ENCODE measurements around the gene ERGIC1. TPM values are rescaled to one million over a fixed set of nuclear protein-coding genes. Genes with fewer than 3 reads are reported as not detected.

ERGIC1 gene
- total RNA-seq, 1 experiment from 2014 or later: 77.0 TPM

DNA sequence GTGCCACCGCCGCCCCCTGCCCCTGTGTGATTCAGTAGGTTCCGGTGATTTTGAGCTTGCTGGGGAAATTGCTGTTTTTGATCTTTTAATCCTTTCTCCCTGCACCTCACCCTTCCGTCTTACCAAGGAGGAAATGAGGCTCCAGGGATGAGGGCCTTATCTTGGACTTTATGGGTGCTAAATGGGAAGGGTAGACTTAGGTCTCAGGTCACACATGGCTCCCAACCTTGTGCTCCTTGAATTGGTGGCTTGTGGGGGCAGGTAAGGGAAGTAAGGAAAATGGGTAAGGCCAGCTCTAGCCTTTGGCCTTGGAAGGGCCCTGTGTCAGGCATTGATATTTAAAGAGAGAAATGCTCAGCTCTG lies 1.9 kb downstream of the ERGIC1 start:
- no peaks in the 10 kb centered on the region for H3K9me3 Mint-ChIP-seq
- Histone ChIP-seq H3K9me3 (ENCODE audit: control insufficient read depth, low read depth, low read length) (no peaks in the 10 kb centered on the region), H2BK5ac (ENCODE audit: insufficient read length, low read length) (no peak overlapping the region), H3K4me1 (ENCODE audit: insufficient read depth, low read length) (peaks cover 7% of the 10 kb centered on the region; the same call in 1 of the 2 replicates), H4K8ac (replicated peaks; ENCODE audit: insufficient read length, low read depth, low read length) (no peak overlapping the region), H3K4ac (ENCODE audit: low read depth, low read length) (no peak overlapping the region), H3K14ac (ENCODE audit: insufficient read depth, low read length) (no peak overlapping the region; the same call in 1 of the 2 replicates), H2BK20ac (ENCODE audit: low read depth, low read length, poor library complexity, severe bottlenecking) (no peak overlapping the region), H3K23me2 (ENCODE audit: insufficient read length, low read depth, low read length, poor library complexity, severe bottlenecking) (no peaks in the 10 kb centered on the region), H2BK15ac (ENCODE audit: low read depth, low read length) (no peak overlapping the region), H4K91ac (ENCODE audit: insufficient read length, low read depth, low read length) (no peak overlapping the region), H3K79me2 (ENCODE audit: insufficient read depth, low read length) (peaks cover 20% of the 10 kb centered on the region; the same call in 1 of the 2 replicates), H3K27ac (ENCODE audit: insufficient read length, low read depth, low read length) (no peak overlapping the region), H3K18ac (ENCODE audit: insufficient read length, low read depth, low read length) (no peak overlapping the region), H2BK120ac (ENCODE audit: low read depth, low read length, poor library complexity, severe bottlenecking) (no peak overlapping the region), H4K5ac (ENCODE audit: insufficient read length, low read depth, low read length) (no peak overlapping the region), H3K9ac (ENCODE audit: extremely low read depth, insufficient read length, low read length) (peak overlapping the region; percentile 21), H3K79me1 (ENCODE audit: insufficient read depth, low read depth, low read length, poor library complexity, severe bottlenecking) (peaks cover 3% of the 10 kb centered on the region), H3K56ac (ENCODE audit: insufficient read length, low read depth, low read length) (no peak overlapping the region), H3K27me3 (ENCODE audit: insufficient read depth, low read length) (no peaks in the 10 kb centered on the region), H4K20me1 (ENCODE audit: control insufficient read depth, insufficient read depth, insufficient read length) (peaks cover 2% of the 10 kb centered on the region), H3K23ac (ENCODE audit: insufficient read length, low read depth, low read length) (no peak overlapping the region), H3T11ph (ENCODE audit: low read length) (no peak overlapping the region), H2AK5ac (ENCODE audit: insufficient read length, low read length) (no peak overlapping the region), H3K4me2 (ENCODE audit: insufficient read depth, insufficient read length, low read length) (no peak overlapping the region), H2AFZ (ENCODE audit: low read length) (no peak overlapping the region), H2BK12ac (ENCODE audit: insufficient read length, low read depth, low read length) (no peak overlapping the region)
- TF ChIP-seq, protein P1, sequence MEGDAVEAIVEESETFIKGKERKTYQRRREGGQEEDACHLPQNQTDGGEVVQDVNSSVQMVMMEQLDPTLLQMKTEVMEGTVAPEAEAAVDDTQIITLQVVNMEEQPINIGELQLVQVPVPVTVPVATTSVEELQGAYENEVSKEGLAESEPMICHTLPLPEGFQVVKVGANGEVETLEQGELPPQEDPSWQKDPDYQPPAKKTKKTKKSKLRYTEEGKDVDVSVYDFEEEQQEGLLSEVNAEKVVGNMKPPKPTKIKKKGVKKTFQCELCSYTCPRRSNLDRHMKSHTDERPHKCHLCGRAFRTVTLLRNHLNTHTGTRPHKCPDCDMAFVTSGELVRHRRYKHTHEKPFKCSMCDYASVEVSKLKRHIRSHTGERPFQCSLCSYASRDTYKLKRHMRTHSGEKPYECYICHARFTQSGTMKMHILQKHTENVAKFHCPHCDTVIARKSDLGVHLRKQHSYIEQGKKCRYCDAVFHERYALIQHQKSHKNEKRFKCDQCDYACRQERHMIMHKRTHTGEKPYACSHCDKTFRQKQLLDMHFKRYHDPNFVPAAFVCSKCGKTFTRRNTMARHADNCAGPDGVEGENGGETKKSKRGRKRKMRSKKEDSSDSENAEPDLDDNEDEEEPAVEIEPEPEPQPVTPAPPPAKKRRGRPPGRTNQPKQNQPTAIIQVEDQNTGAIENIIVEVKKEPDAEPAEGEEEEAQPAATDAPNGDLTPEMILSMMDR (conservative IDR thresholded peaks at IDR 0.05): no peak
- H3K4me3 Mint-ChIP-seq: peak overlapping the region; percentile 84 to 90
- peaks cover 6 to 11% (median 7%) of the 10 kb centered on the region in 3 experiments; a peak in 5 of 7 replicates for H3K36me3 Mint-ChIP-seq (ENCODE audit: insufficient read depth in 1 of 3, low read depth in 3 of 3)
- peaks cover 27 to 34% of the 10 kb centered on the region in 2 experiments for H3K4me1 Mint-ChIP-seq
- no peak for DNase-seq
- H3K27me3 Mint-ChIP-seq (ENCODE audit: low read depth): no peaks in the 10 kb centered on the region; the same call in 1 of the 2 replicates
- peak overlapping the region in 1 of 3 experiments; percentile 95; a peak in 2 of 7 replicates for H3K27ac Mint-ChIP-seq
- no CpG with 5 or more reads among the region's 4 CpGs for WGBS (ENCODE audit: extremely low coverage, insufficient read length, low lambda C conversion rate)

Data from H9 (cell line).